Ishikawa (cell line): ENCODE results near the gene AKIRIN1.
A peak's percentile ranks its signal among the peaks of the same experiment; 100 is the strongest.

ENCODE experiments used
- CEBPB ChIP-seq: IDR thresholded peaks from 2 replicates; pipeline ENCODE4 v1.6.1; 2012
- CREB1 ChIP-seq: IDR thresholded peaks from 2 replicates; pipeline ENCODE4 v1.6.1; 2012; ENCODE audit warnings: low read depth
- EGR1 ChIP-seq: IDR thresholded peaks from 2 replicates; pipeline ENCODE4 v1.6.1; 2012
- EP300 ChIP-seq: IDR thresholded peaks from 2 replicates; pipeline ENCODE4 v1.6.1; 2012; ENCODE audit warnings: borderline replicate concordance
- FOXM1 ChIP-seq: IDR thresholded peaks from 2 replicates; pipeline ENCODE4 v1.6.1; 2012; ENCODE audit warnings: low read depth, borderline replicate concordance
- NFIC ChIP-seq: IDR thresholded peaks from 2 replicates; pipeline ENCODE4 v1.6.1; 2012
- RAD21 ChIP-seq: IDR thresholded peaks from 2 replicates; pipeline ENCODE4 v1.6.1; 2012; ENCODE audit warnings: low read depth
- TAF1 ChIP-seq: IDR thresholded peaks from 2 replicates; pipeline ENCODE4 v1.6.1; 2012; ENCODE audit warnings: low read depth, mild to moderate bottlenecking
- TCF12 ChIP-seq: IDR thresholded peaks from 2 replicates; pipeline ENCODE4 v1.6.1; 2012; ENCODE audit warnings: low read depth
- TEAD4 ChIP-seq: IDR thresholded peaks from 2 replicates; pipeline ENCODE4 v1.6.1; 2012
- YY1 ChIP-seq: IDR thresholded peaks from 2 replicates; pipeline ENCODE4 v1.6.1; 2012; ENCODE audit warnings: low read depth
- ZBTB7A ChIP-seq: IDR thresholded peaks from 2 replicates; pipeline ENCODE4 v1.6.1; 2012; ENCODE audit warnings: low read depth
- TF ChIP-seq, protein P1 (sequence below): IDR thresholded peaks from 2 replicates; pipeline ENCODE4 v1.6.1; 2012
- TF ChIP-seq, protein P2 (sequence below): IDR thresholded peaks from 2 replicates; pipeline ENCODE4 v1.6.1; 2012; ENCODE audit warnings: low read depth, mild to moderate bottlenecking
- TF ChIP-seq, protein P3 (sequence below): IDR thresholded peaks from 2 replicates; pipeline ENCODE4 v1.6.1; 2012

Gene AKIRIN1

DNA sequence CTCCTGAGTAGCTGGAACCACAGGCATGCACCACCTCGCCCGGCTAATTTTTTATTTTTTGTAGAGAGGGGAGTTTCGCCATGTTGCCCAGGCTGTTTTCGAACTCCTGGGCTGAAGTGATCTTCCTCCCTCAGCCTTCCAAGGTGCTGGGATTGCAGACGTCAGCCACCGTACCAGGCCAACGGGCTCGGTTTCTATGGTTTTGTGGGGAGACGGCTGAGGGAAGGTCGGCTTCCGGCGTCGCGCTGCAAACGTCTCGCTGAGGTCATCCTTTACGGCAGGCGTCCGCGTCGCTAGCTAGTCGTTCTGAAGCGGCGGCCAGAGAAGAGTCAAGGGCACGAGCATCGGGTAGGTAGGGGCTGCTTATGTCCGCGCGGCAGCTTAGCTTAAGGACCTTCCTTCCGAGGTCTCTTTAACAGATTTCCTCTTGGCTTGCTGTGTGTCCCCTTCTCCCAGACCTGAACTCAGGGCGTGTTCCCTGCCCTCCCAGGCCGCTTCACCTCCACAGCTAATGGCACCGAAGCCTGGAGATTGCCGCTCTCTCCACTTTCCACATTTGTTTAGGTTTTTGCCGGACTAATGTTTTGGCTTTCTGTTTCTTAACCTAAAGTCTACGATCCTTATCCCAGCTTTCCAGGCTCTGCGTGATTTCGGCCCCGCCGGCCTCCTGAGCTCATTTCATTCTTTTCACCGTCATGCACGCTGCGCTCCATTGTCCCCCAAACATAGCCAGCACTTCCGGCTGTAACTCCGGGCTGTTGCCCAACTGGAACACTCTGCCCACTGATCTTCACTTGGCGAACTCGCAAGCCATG, 35.2 kb downstream of the AKIRIN1 start, which contains the start of gene NDUFS5:
TSS of gene NDUFS5 (plus strand) at position 300 of the 815 bp plus-strand sequence. CDS start 2,375 bp downstream, outside the sequence.
- TF ChIP-seq YY1 (no peak), ZBTB7A (no peak), FOXM1 (no peak), RAD21 (no peak), NFIC (no peak), EGR1 (no peak), CREB1 (peak; percentile 89), EP300 (no peak), TEAD4 (peak; percentile 16; the same call in 1 of the 2 replicates), CEBPB (peak; percentile 76), TCF12 (peak; percentile 33; the same call in 1 of the 2 replicates), TAF1 (peak; percentile 81)
- TF ChIP-seq, protein P1, sequence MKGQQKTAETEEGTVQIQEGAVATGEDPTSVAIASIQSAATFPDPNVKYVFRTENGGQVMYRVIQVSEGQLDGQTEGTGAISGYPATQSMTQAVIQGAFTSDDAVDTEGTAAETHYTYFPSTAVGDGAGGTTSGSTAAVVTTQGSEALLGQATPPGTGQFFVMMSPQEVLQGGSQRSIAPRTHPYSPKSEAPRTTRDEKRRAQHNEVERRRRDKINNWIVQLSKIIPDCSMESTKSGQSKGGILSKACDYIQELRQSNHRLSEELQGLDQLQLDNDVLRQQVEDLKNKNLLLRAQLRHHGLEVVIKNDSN, result peak; percentile 4; the same call in 1 of the 2 replicates
- TF ChIP-seq, protein P2, sequence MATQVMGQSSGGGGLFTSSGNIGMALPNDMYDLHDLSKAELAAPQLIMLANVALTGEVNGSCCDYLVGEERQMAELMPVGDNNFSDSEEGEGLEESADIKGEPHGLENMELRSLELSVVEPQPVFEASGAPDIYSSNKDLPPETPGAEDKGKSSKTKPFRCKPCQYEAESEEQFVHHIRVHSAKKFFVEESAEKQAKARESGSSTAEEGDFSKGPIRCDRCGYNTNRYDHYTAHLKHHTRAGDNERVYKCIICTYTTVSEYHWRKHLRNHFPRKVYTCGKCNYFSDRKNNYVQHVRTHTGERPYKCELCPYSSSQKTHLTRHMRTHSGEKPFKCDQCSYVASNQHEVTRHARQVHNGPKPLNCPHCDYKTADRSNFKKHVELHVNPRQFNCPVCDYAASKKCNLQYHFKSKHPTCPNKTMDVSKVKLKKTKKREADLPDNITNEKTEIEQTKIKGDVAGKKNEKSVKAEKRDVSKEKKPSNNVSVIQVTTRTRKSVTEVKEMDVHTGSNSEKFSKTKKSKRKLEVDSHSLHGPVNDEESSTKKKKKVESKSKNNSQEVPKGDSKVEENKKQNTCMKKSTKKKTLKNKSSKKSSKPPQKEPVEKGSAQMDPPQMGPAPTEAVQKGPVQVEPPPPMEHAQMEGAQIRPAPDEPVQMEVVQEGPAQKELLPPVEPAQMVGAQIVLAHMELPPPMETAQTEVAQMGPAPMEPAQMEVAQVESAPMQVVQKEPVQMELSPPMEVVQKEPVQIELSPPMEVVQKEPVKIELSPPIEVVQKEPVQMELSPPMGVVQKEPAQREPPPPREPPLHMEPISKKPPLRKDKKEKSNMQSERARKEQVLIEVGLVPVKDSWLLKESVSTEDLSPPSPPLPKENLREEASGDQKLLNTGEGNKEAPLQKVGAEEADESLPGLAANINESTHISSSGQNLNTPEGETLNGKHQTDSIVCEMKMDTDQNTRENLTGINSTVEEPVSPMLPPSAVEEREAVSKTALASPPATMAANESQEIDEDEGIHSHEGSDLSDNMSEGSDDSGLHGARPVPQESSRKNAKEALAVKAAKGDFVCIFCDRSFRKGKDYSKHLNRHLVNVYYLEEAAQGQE, result no peak
- TF ChIP-seq, protein P3, sequence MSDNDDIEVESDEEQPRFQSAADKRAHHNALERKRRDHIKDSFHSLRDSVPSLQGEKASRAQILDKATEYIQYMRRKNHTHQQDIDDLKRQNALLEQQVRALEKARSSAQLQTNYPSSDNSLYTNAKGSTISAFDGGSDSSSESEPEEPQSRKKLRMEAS, result peak; percentile 71

DNA sequence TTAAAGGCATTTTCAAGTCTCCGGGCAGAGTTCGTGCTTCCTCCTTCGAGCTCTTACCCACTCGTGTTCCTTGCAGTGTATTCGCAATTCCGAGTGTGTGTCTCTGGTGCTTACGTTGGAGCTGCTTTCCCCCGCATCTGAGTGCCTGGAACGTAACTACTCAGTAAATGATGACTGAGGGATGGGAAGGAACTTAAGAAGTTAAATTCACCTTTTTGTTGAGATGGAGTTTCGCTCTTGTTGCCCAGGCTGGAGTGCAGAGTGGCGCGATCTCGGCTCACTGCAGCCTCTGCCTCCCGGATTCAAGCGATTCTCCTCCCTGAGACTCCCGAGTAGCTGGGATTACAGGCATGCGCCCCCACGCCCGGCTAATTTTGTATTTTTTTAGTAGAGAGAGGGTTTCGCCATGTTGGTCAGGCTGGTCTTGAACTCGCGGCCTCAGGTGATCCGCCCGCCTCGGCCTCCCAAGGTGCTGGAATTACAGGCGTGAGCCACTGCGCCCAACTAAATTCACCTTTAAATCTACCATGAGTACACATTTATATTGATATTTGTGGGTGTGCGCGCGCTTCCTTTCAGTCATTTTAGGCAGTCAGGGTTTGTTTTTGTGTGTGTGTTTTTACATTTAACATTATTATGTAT, 35.9 kb downstream of the AKIRIN1 start:
- TF ChIP-seq YY1, result no peak
- TF ChIP-seq TAF1, result no peak
- TF ChIP-seq CREB1, result no peak
- TF ChIP-seq TEAD4, result no peak
- TF ChIP-seq NFIC, result no peak
- TF ChIP-seq EP300, result no peak
- TF ChIP-seq, protein P1, result no peak
- no peak for TF ChIP-seq RAD21
- no peak for TF ChIP-seq FOXM1
- no peak for TF ChIP-seq ZBTB7A
- no peak for TF ChIP-seq EGR1
- TF ChIP-seq TCF12, result no peak
- TF ChIP-seq, protein P2, result no peak
- TF ChIP-seq, protein P3, result no peak
- TF ChIP-seq CEBPB, result no peak

DNA sequence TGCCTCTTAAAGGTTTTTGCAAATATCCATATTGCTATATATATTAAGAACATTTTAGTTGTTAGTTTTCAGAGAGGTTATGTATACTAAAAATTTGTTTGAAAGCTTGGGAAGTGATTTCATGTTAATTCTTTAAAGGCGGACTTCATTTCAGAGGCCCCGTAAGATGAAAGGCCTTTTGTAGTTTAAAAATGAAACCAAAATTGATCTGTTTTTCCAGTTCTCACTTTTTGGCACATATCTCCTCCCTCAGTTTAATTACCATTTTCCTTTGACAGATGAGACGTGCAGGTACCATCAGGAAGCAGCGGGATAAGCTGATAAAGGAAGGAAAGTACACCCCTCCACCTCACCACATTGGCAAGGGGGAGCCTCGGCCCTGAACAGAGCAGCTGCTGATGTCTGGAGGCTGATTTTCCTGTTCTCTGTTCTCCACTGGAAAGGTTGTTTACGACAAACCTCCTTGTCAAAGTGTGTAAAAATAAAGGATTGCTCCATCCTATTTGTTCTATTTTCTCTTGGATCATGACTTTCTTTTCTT, 43.1 kb downstream of the AKIRIN1 start:
- TF ChIP-seq TEAD4, result no peak
- TF ChIP-seq, protein P2, result no peak
- no peak for TF ChIP-seq CREB1
- TF ChIP-seq, protein P1, result no peak
- TF ChIP-seq TCF12, result no peak
- TF ChIP-seq TAF1, result no peak
- TF ChIP-seq NFIC, result no peak
- no peak for TF ChIP-seq FOXM1
- TF ChIP-seq EP300, result no peak
